Uterus (tissue), 4 donors: ENCODE results near the gene CHN2. TPM values are rescaled to one million over a fixed set of nuclear protein-coding genes. Genes with fewer than 3 reads are reported as not detected.

Experiments
- DNase-seq, 2 donors: peaks; one replicate each; pipeline ENCODE4 v3.0.0-alpha.2; 2019 to 2020
- H3K27ac ChIP-seq, 2 donors: fragments of 200-600 bp; sonication (generic); 1 replicate in 1 of 2; 2 replicates in 1 of 2; pipeline ENCODE4 v1.5.1; 2016 to 2018
- H3K27me3 ChIP-seq, 2 donors: fragments of 200-600 bp; sonication (generic); one replicate each; pipeline ENCODE4 v1.5.1; 2018 to 2019; ENCODE audit warnings: control low read depth in 1 of 2
- H3K36me3 ChIP-seq, 2 donors: fragments of 200-600 bp; sonication (generic); one replicate each; pipeline ENCODE4 v1.5.1; 2019; ENCODE audit warnings: control low read depth in 1 of 2
- H3K4me1 ChIP-seq, 2 donors: fragments of 200-600 bp; sonication (generic); one replicate each; pipeline ENCODE4 v1.5.1; 2018 to 2019; ENCODE audit warnings: control low read depth in 1 of 2
- H3K4me3 ChIP-seq, 2 donors: fragments of 200-600 bp; sonication (generic); 1 replicate in 1 of 2; 2 replicates in 1 of 2; pipeline ENCODE4 v1.5.1; 2018 to 2019; ENCODE audit warnings: mild to moderate bottlenecking in 1 of 2
- H3K9me3 ChIP-seq, 2 donors: fragments of 200-600 bp; sonication (generic); one replicate each; pipeline ENCODE4 v1.5.1; 2019; ENCODE audit warnings: control low read depth in 1 of 2
- POLR2A ChIP-seq, 2 donors: fragments of 450-650 bp; IDR thresholded peaks; one replicate each; pipeline ENCODE4 v1.6.1; 2016; ENCODE audit warnings: antibody characterized with exemption in 2 of 2, mild to moderate bottlenecking in 1 of 2, moderate library complexity in 1 of 2
- intact Hi-C: fragments of 100-400 bp; cut with DNase I; formaldehyde crosslinking; loops from one replicate; pipeline ENCODE4 v1.15.1; 2023; ENCODE audit warnings: low total_unique reads
- total RNA-seq, 4 donors: library from RNA; depleted of rRNA in 3 of 4; stranded (reverse); fragments of >200 nt in 3 of 4; gene quantifications; one replicate each; pipeline versions ENCODE4 v1.1.0 to v1.2.4, GENCODE V29; 2014 to 2023
- TF ChIP-seq, protein P1 (sequence below), 4 experiments: fragments of 200-600 bp in 2 of 4; fragments of 450-650 bp in 2 of 4; sonication (generic) in 2 of 4; IDR thresholded peaks; one replicate each; pipeline ENCODE4 v1.5.1; 2016 to 2019; ENCODE audit warnings: antibody characterized with exemption in 4 of 4, mild to moderate bottlenecking in 2 of 4, moderate library complexity in 1 of 4
- donor health status: DM: yes; HTN: yes; CAD: no.

CHN2 gene
- total RNA-seq, 4 donors from 2014 or later: 9.8 to 22.9 (median 18.3) TPM

DNA sequence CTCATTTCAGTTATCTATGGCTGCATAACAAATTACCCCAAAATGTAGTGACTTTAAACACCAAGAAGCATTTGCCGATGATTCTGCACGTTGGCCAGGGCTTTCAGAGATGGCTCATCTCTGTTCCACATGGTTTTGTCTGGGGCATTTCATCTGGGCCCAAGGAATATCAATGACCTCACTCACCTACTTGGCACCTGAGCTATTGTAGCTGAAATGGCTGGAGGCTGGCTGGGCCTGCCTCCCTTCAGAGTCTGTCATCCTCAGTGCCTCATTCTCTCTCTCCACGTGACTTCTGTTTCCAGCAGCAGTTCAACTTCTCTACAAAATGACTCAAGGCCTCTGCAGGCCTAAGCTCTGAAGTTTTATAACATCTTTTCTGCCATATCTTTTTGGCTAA is 249.7 kb downstream of the CHN2 start:
- Histone ChIP-seq H3K4me1 (no peaks in the 10 kb centered on the region), H3K27me3 (no peaks in the 10 kb centered on the region), H3K36me3 (no peaks in the 10 kb centered on the region), H3K9me3 (no peaks in the 10 kb centered on the region), H3K27ac (no peak overlapping the region), H3K4me3 (no peak overlapping the region)
- no peak for DNase-seq
- no peak for TF ChIP-seq POLR2A (IDR thresholded peaks at IDR 0.05)
- TF ChIP-seq, protein P1, sequence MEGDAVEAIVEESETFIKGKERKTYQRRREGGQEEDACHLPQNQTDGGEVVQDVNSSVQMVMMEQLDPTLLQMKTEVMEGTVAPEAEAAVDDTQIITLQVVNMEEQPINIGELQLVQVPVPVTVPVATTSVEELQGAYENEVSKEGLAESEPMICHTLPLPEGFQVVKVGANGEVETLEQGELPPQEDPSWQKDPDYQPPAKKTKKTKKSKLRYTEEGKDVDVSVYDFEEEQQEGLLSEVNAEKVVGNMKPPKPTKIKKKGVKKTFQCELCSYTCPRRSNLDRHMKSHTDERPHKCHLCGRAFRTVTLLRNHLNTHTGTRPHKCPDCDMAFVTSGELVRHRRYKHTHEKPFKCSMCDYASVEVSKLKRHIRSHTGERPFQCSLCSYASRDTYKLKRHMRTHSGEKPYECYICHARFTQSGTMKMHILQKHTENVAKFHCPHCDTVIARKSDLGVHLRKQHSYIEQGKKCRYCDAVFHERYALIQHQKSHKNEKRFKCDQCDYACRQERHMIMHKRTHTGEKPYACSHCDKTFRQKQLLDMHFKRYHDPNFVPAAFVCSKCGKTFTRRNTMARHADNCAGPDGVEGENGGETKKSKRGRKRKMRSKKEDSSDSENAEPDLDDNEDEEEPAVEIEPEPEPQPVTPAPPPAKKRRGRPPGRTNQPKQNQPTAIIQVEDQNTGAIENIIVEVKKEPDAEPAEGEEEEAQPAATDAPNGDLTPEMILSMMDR (IDR thresholded peaks at IDR 0.05): no peak
- intact Hi-C loops: no loop called here

DNA sequence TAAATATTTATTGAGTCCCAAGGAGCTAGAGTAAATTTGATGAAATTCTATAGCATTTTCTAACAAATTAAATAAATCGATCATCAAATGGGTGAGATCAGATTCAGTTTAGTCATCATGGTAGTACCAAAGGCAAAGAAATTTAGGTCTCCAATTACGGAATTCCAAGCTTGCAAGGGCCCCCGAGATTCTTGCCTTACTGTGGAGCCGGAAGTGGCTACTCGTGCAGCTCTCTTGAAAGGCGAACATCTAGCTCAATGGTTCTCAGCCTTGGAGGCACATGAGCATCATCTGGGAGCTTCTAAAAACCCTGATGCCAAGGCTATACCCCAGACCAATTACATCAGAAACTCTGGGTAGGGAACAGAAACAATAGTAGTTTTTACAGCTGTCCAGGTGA is 251.2 kb downstream of the CHN2 start:
- intact Hi-C loops: no loop called here
- Histone ChIP-seq H3K27ac (no peak overlapping the region), H3K27me3 (no peaks in the 10 kb centered on the region), H3K9me3 (no peaks in the 10 kb centered on the region), H3K4me1 (no peaks in the 10 kb centered on the region), H3K4me3 (no peak overlapping the region), H3K36me3 (no peaks in the 10 kb centered on the region)
- no peak for DNase-seq
- TF ChIP-seq, protein P1 (IDR thresholded peaks at IDR 0.05): no peak
- no peak for TF ChIP-seq POLR2A (IDR thresholded peaks at IDR 0.05)

DNA sequence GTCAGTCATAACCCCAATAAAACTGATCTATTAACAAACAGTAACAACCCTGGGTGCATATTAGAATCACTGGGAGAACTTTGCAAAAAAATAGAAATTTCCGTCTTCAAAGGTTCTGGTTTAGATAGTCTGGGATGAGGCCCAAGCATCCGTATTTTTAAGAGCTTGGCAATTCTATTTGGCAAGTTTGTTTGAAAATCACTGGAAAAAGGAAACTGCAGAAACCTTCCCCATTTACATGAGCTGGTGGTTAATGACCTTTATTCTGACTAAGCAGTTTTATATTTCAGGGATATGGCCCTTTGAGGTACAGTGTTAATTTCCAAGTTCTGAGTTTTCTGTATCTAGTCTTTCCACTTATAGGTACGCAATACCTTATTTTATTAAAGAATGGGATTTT is 253.3 kb downstream of the CHN2 start:
- no peak overlapping the region for H3K27ac ChIP-seq
- no peak overlapping the region for H3K4me3 ChIP-seq
- TF ChIP-seq, protein P1 (IDR thresholded peaks at IDR 0.05): no peak
- no peak for TF ChIP-seq POLR2A (IDR thresholded peaks at IDR 0.05)
- intact Hi-C loops: no loop called here
- H3K36me3 ChIP-seq: no peaks in the 10 kb centered on the region
- DNase-seq: no peak
- no peaks in the 10 kb centered on the region for H3K27me3 ChIP-seq
- H3K4me1 ChIP-seq: no peaks in the 10 kb centered on the region
- H3K9me3 ChIP-seq: no peaks in the 10 kb centered on the region

DNA sequence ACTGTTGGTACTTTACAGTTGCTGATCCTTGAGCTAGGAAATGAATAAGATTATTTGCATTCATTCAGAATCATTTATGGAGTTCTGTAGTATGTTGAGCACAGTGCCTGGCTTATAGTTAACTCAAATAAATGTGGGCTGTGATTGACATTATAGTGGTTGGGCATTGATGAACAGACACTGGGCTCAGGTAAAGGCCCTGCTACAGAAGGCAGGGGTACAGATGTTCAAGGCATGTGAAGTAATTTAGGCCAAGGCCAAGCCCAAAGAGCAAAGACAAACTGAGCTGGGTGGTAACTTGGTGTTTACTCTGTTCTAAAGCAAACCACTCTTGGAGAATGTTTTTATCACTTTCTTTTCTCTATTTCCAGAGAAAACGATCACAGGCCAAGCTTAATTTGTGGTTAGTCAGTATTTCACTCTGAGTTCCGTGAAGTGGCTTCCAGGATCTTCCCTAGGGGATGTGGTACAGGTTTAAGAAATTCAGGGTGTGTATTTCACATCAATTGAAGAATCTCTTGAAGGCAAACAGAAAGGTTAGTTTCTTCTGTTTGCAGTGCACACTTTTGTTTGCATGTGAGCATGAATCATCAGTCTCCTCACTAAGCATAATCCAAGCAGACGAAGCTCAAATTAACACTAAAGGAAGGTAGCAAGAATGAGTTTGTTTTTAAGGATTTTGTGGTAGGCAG is 255.1 kb downstream of the CHN2 start:
- H3K9me3 ChIP-seq: no peaks in the 10 kb centered on the region
- H3K27me3 ChIP-seq: no peaks in the 10 kb centered on the region
- no peak overlapping the region for H3K4me3 ChIP-seq
- TF ChIP-seq POLR2A (IDR thresholded peaks at IDR 0.05): no peak
- TF ChIP-seq, protein P1 (IDR thresholded peaks at IDR 0.05): no peak
- H3K4me1 ChIP-seq: no peaks in the 10 kb centered on the region
- DNase-seq: no peak
- intact Hi-C loops: no loop called here
- H3K36me3 ChIP-seq: no peaks in the 10 kb centered on the region
- no peak overlapping the region for H3K27ac ChIP-seq

DNA sequence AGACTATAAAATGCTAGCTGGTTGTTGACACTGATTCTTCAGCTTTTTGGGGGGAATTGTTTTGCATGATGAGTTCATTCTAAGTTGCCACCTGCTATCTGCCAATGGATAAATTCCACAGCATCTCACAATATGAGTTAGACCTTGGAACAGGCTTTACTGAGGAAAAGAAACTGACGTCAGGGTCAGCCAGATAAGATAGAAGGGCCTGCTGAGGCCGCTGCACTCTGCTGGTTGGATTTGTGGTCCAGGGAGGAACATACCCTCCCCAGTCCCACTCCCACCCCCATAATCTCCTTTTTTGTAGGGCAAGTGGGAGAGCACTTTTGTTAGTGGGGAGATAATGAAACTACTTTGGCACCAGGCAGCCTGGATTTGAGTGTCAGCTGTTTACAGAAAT is 258.4 kb downstream of the CHN2 start:
- TF ChIP-seq, protein P1 (IDR thresholded peaks at IDR 0.05): no peak
- no peak for TF ChIP-seq POLR2A (IDR thresholded peaks at IDR 0.05)
- no peak overlapping the region for H3K27ac ChIP-seq
- H3K4me1 ChIP-seq: no peaks in the 10 kb centered on the region
- H3K36me3 ChIP-seq: no peaks in the 10 kb centered on the region
- intact Hi-C loops: no loop called here
- H3K27me3 ChIP-seq: no peaks in the 10 kb centered on the region
- no peak for DNase-seq
- H3K9me3 ChIP-seq: no peaks in the 10 kb centered on the region
- H3K4me3 ChIP-seq: no peak overlapping the region
